ENCODE results near the gene SORCS2.

DNA sequence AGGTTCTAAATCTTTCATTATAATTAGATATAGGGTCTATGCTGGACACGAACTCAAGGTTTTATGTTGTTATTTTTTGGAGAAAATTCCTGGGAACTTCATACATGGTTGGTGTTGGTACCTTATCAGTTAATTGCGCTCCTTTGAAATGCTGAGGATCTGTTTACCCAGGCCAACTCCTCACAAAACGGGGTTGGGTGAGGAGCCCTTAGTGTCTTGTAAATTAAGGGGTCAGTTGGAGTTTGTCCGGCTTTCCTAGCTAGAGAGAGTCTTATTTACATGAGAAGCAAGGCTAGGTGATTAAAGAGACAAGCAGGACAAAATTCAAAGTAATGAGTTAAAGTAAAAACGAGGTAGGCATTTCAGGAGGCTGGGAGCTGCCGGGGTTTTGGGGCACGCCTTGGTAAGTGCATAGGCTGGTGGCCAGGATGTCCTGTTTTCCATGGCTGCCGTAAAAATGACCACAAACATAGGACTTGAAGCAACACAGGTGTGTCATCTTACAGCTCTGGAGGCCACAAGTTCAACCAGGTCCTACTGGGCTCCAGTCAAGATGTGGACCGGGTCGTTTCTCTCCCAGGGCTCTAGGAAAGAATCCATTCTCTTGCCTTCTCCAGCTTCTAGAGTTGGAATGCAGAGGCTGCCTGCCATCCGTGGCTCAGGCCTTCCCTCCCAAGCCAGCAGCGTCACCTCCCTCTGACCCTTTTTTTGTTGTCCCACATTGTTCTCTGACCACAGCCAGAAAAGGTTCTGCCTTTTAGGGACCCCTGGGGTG is 222.6 kb downstream of the SORCS2 start:
- TF ChIP-seq, protein P1, sequence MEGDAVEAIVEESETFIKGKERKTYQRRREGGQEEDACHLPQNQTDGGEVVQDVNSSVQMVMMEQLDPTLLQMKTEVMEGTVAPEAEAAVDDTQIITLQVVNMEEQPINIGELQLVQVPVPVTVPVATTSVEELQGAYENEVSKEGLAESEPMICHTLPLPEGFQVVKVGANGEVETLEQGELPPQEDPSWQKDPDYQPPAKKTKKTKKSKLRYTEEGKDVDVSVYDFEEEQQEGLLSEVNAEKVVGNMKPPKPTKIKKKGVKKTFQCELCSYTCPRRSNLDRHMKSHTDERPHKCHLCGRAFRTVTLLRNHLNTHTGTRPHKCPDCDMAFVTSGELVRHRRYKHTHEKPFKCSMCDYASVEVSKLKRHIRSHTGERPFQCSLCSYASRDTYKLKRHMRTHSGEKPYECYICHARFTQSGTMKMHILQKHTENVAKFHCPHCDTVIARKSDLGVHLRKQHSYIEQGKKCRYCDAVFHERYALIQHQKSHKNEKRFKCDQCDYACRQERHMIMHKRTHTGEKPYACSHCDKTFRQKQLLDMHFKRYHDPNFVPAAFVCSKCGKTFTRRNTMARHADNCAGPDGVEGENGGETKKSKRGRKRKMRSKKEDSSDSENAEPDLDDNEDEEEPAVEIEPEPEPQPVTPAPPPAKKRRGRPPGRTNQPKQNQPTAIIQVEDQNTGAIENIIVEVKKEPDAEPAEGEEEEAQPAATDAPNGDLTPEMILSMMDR (IDR thresholded peaks at IDR 0.05): no peak
- TF ChIP-seq POLR2A (IDR thresholded peaks at IDR 0.05): no peak

Measured in right lobe of liver (tissue), 4 donors.